Stomach (tissue), 9 donors: ENCODE data around the gene MAP3K2. TPM values are rescaled to one million over a fixed set of nuclear protein-coding genes. Genes with fewer than 3 reads are reported as not detected.

Source experiments
- DNase-seq, 2 donors: peaks; one replicate each; pipeline versions ENCODE4 v3.0.0 to v3.0.0-alpha.2; 2013 to 2019
- H3K27ac ChIP-seq, 5 donors: fragments of 200-600 bp in 4 of 5; sonication (generic) in 4 of 5; one replicate each; pipeline ENCODE4 v1.5.1; 2013 to 2019; ENCODE audit warnings: mild to moderate bottlenecking in 1 of 5, moderate library complexity in 1 of 5
- H3K27me3 ChIP-seq, 3 donors: fragments of 200-600 bp; sonication (generic); one replicate each; pipeline ENCODE4 v1.5.1; 2017 to 2019; ENCODE audit warnings: mixed run types in 1 of 3
- H3K36me3 ChIP-seq, 4 donors: fragments of 200-600 bp; sonication (generic); 1 replicate in 3 of 4; 2 replicates in 1 of 4; pipeline ENCODE4 v1.5.1; 2016 to 2019
- H3K4me1 ChIP-seq, 4 donors: fragments of 200-600 bp; sonication (generic); one replicate each; pipeline ENCODE4 v1.5.1; 2016 to 2019
- H3K4me3 ChIP-seq, 4 donors: fragments of 200-600 bp; sonication (generic) in 3 of 4; one replicate each; pipeline ENCODE4 v1.5.1; 2016 to 2019; ENCODE audit warnings: mild to moderate bottlenecking in 1 of 4
- H3K9me3 ChIP-seq, 4 donors: fragments of 200-600 bp; sonication (generic); one replicate each; pipeline ENCODE4 v1.5.1; 2016 to 2019
- CTCF ChIP-seq, 7 experiments: fragments of 450-650 bp in 4 of 7; fragments of 200-600 bp in 3 of 7; sonication (generic) in 3 of 7; IDR thresholded peaks; one replicate each; pipeline ENCODE4 v1.5.1; 2016 to 2019; ENCODE audit warnings: antibody characterized with exemption in 7 of 7, control low read depth in 2 of 7, mild to moderate bottlenecking in 1 of 7
- EP300 ChIP-seq: sonication (generic); formaldehyde crosslinking; IDR thresholded peaks from one replicate; pipeline ENCODE4 v1.6.1; 2017; ENCODE audit warnings: antibody characterized with exemption
- POLR2A ChIP-seq, 4 donors: fragments of 450-650 bp; IDR thresholded peaks; one replicate each; pipeline ENCODE4 v1.6.1; 2016; ENCODE audit warnings: antibody characterized with exemption in 4 of 4, control low read depth in 2 of 4, mild to moderate bottlenecking in 1 of 4, moderate library complexity in 1 of 4
- POLR2AphosphoS5 ChIP-seq, 3 donors: sonication (generic); formaldehyde crosslinking; IDR thresholded peaks; one replicate each; pipeline ENCODE4 v1.6.1; 2016; ENCODE audit warnings: antibody characterized with exemption in 3 of 3
- WGBS, 5 donors: extraction: QIAGEN DNeasy Blood & Tissue Kit in 3 of 5; methylation state at CpG; one replicate each; pipeline versions ENCODE4 v1.1.5 to v1.1.7; 2013 to 2018; 5-methylcytosine and 5-hydroxymethylcytosine counted together
- intact Hi-C: fragments of 100-400 bp; cut with DNase I; formaldehyde crosslinking; loops from one replicate; pipeline ENCODE4 v1.15.1; 2023; ENCODE audit warnings: low total_unique reads
- polyA plus RNA-seq, 3 donors: library from polyadenylated mRNA; stranded (reverse); fragments of 200-250 nt; gene quantifications; one replicate each; pipeline ENCODE4 v1.2.3, GENCODE V29; 2013
- total RNA-seq, 5 donors: library from RNA; depleted of rRNA; stranded (reverse); fragments of >200 nt; gene quantifications; one replicate each; pipeline versions ENCODE4 v1.1.0 to v1.2.3, GENCODE V29; 2014 to 2016
- donor health status: healthy with polysubstance abuse.
- donor health status: Bipolar disorder and iron deficiency.
- donor health status: healthy.

Gene MAP3K2
- total and polyA plus RNA-seq, 8 donors: 3.8 to 141 (median 55.6) TPM

- intact Hi-C loops: no loop called here
- Histone ChIP-seq H3K36me3 (peaks cover 25 to 92% (median 91%) of the 10 kb centered on the region in 4 donors), H3K27ac (no peak overlapping the region), H3K9me3 (no peaks in the 10 kb centered on the region), H3K4me1 (no peaks in the 10 kb centered on the region), H3K4me3 (no peak overlapping the region), H3K27me3 (no peaks in the 10 kb centered on the region)
- no peak for DNase-seq
- no peak for TF ChIP-seq POLR2A (IDR thresholded peaks at IDR 0.05)
- TF ChIP-seq POLR2AphosphoS5 (IDR thresholded peaks at IDR 0.05): no peak
- TF ChIP-seq EP300: no peak
- no peak for TF ChIP-seq CTCF (IDR thresholded peaks at IDR 0.05)
Measured at GRCh38 chr2:127321303-127321702, 66.5 kb downstream of the MAP3K2 start.

- 54 to 95% (median 93%) methylated on average over 1 of the region's 1 CpG for WGBS, 5 donors
Measured at GRCh38 chr2:127320586-127321275, 67.0 kb downstream of the MAP3K2 start.

GRCh38 chr2:127320067-127320466 is 67.7 kb downstream of the MAP3K2 start:
- Histone ChIP-seq H3K4me3 (no peak overlapping the region), H3K9me3 (no peaks in the 10 kb centered on the region), H3K36me3 (peaks cover 35 to 94% (median 93%) of the 10 kb centered on the region in 4 donors), H3K4me1 (no peaks in the 10 kb centered on the region), H3K27ac (no peak overlapping the region), H3K27me3 (no peaks in the 10 kb centered on the region)
- DNase-seq: no peak
- no peak for TF ChIP-seq POLR2A (IDR thresholded peaks at IDR 0.05)
- WGBS, 5 donors: 90 to 96% (median 92%) methylated on average over 1 of the region's 1 CpG
- intact Hi-C loops: no loop called here

More at GRCh38 chr2:127320586-127321275, 67.0 kb downstream of the MAP3K2 start:
- Histone ChIP-seq H3K4me1 (no peaks in the 10 kb centered on the region), H3K27me3 (no peaks in the 10 kb centered on the region), H3K4me3 (no peak overlapping the region), H3K36me3 (peaks cover 30 to 94% (median 93%) of the 10 kb centered on the region in 4 donors), H3K9me3 (no peaks in the 10 kb centered on the region), H3K27ac (no peak overlapping the region)
- DNase-seq: no peak
- intact Hi-C loops: no loop called here
- no peak for TF ChIP-seq CTCF (IDR thresholded peaks at IDR 0.05)
- TF ChIP-seq POLR2A (IDR thresholded peaks at IDR 0.05): no peak
- TF ChIP-seq EP300: no peak
- TF ChIP-seq POLR2AphosphoS5 (IDR thresholded peaks at IDR 0.05): no peak

GRCh38 chr2:127314193-127314988 is 73.4 kb downstream of the MAP3K2 start:
- H3K27me3 ChIP-seq: no peaks in the 10 kb centered on the region
- intact Hi-C loops: no loop called here
- no peak for TF ChIP-seq POLR2A (IDR thresholded peaks at IDR 0.05)
- TF ChIP-seq CTCF (IDR thresholded peaks at IDR 0.05): no peak
- TF ChIP-seq POLR2AphosphoS5 (IDR thresholded peaks at IDR 0.05): no peak
- TF ChIP-seq EP300: no peak
- H3K27ac ChIP-seq: no peak overlapping the region
- H3K36me3 ChIP-seq: peaks cover 22 to 100% (median 97%) of the 10 kb centered on the region in 4 donors
- no peaks in the 10 kb centered on the region for H3K9me3 ChIP-seq
- DNase-seq: no peak
- WGBS, 5 donors: 76 to 84% (median 82%) methylated on average over 7 of the region's 7 CpGs
- no peak overlapping the region for H3K4me3 ChIP-seq
- no peaks in the 10 kb centered on the region for H3K4me1 ChIP-seq
